OCI-LY1 (cell line): ENCODE data around the gene ETV6.

Experiments used
- CTCF ChIP-seq: fragments of 200-600 bp; sonication (generic), shearing (Covaris generic); IDR thresholded peaks from 2 replicates; pipeline ENCODE4 v1.5.1; 2017; ENCODE audit warnings: mild to moderate bottlenecking, antibody characterized with exemption, low read length, moderate library complexity, mixed read lengths
- EZH2 ChIP-seq: fragments of 200-600 bp; sonication (generic), shearing (Covaris generic); IDR thresholded peaks from 2 replicates; pipeline ENCODE4 v1.8.0; 2017; ENCODE audit warnings: borderline replicate concordance, mixed run types, mild to moderate bottlenecking, antibody characterized with exemption, low read length, moderate library complexity, mixed read lengths

GRCh38 chr12:11839091-11839641 is 189.7 kb downstream of the ETV6 start:
- no peak for TF ChIP-seq CTCF
- TF ChIP-seq EZH2, result no peak
